Loucy (cell line): ENCODE measurements around the gene TTC21A.

Experiments used
- H2AFZ ChIP-seq: fragments of 200-600 bp; sonication (generic); 2 replicates; pipeline ENCODE4 v1.6.0; 2016; ENCODE audit warnings: antibody characterized with exemption, mild to moderate bottlenecking, low read length, moderate library complexity
- H3F3A ChIP-seq: fragments of 200-600 bp; 2 replicates; pipeline ENCODE4 v1.6.0; 2016; ENCODE audit warnings: antibody characterized with exemption, low read depth, mild to moderate bottlenecking
- H3K27me3 ChIP-seq: fragments of 200-600 bp; sonication (generic); 2 replicates; pipeline ENCODE4 v1.6.1; 2014; ENCODE audit warnings: low read length, mild to moderate bottlenecking; ENCODE audit not compliant: insufficient read depth, poor library complexity, severe bottlenecking
- H3K36me3 ChIP-seq: fragments of 200-600 bp; sonication (generic); 2 replicates; pipeline ENCODE4 v1.6.1; 2016; ENCODE audit warnings: low read length; ENCODE audit not compliant: insufficient read depth
- H3K4me1 ChIP-seq: fragments of 200-600 bp; sonication (generic); 2 replicates; pipeline ENCODE4 v1.5.1; 2014; ENCODE audit warnings: low read length, mild to moderate bottlenecking; ENCODE audit not compliant: insufficient read depth, poor library complexity, severe bottlenecking
- H3K4me2 ChIP-seq: fragments of 200-600 bp; sonication (generic); 2 replicates; pipeline ENCODE4 v1.6.0; 2014; ENCODE audit warnings: antibody characterized with exemption, low read length, low read depth, mild to moderate bottlenecking; ENCODE audit not compliant: poor library complexity, severe bottlenecking
- H3K4me3 ChIP-seq: fragments of 200-600 bp; sonication (generic); 2 replicates; pipeline ENCODE4 v1.5.1; 2014; ENCODE audit warnings: low read length, mild to moderate bottlenecking, mixed read lengths; ENCODE audit not compliant: poor library complexity, severe bottlenecking
- H3K79me2 ChIP-seq: fragments of 200-600 bp; sonication (generic); 2 replicates; pipeline ENCODE4 v1.6.1; 2014; ENCODE audit warnings: low read length; ENCODE audit not compliant: insufficient read depth
- H3K9ac ChIP-seq: fragments of 200-600 bp; sonication (generic); 2 replicates; pipeline ENCODE4 v1.6.0; 2014; ENCODE audit warnings: mild to moderate bottlenecking, low read depth, low read length, moderate library complexity; ENCODE audit not compliant: poor library complexity, severe bottlenecking
- H3K9me2 ChIP-seq: fragments of 200-600 bp; sonication (generic); replicated peaks from 2 replicates; pipeline ENCODE4 v1.6.1; 2016; ENCODE audit warnings: low read depth, low read length, mixed read lengths
- H3K9me3 ChIP-seq: fragments of 200-600 bp; sonication (generic); 2 replicates; pipeline ENCODE4 v1.6.1; 2014; ENCODE audit warnings: mild to moderate bottlenecking, antibody characterized with exemption, low read length, low read depth; ENCODE audit not compliant: insufficient read depth
- H4K20me1 ChIP-seq: fragments of 200-600 bp; sonication (generic); 2 replicates; pipeline ENCODE4 v1.6.0; 2014; ENCODE audit warnings: antibody characterized with exemption, low read length, mild to moderate bottlenecking; ENCODE audit not compliant: insufficient read depth, poor library complexity, severe bottlenecking
- CTCF ChIP-seq: fragments of 200-600 bp; sonication (generic); conservative IDR thresholded peaks from 2 replicates; pipeline ENCODE4 v1.5.1; 2014; ENCODE audit warnings: mild to moderate bottlenecking, antibody characterized with exemption, low read length
- EZH2phosphoT487 ChIP-seq: fragments of 200-600 bp; IDR thresholded peaks from 2 replicates; pipeline ENCODE4 v1.6.1; 2018; ENCODE audit warnings: antibody characterized with exemption, mild to moderate bottlenecking, moderate library complexity, borderline replicate concordance

The TTC21A gene

GRCh38 chr3:39180183-39180545, 72.7 kb downstream of the TTC21A start:
- Histone ChIP-seq H3K36me3 (no peaks in the 10 kb centered on the region), H3K9me3 (no peaks in the 10 kb centered on the region), H3K79me2 (no peaks in the 10 kb centered on the region), H3K9me2 (no peaks in the 10 kb centered on the region), H3K4me2 (peak overlapping the region; percentile 88), H3K4me1 (peaks cover 14% of the 10 kb centered on the region), H3K4me3 (peak overlapping the region; percentile 73), H4K20me1 (no peaks in the 10 kb centered on the region), H2AFZ (peak overlapping the region; percentile 22; the same call in 1 of the 2 replicates), H3K9ac (peak overlapping the region; percentile 5), H3K27me3 (no peaks in the 10 kb centered on the region), H3F3A (0 out of 2 replicates have a peak, but pooled peaks cover 4% of the 10 kb centered on the region)
- TF ChIP-seq EZH2phosphoT487 (no peak), CTCF (no peak)

GRCh38 chr3:39180546-39181346, 73.3 kb downstream of the TTC21A start:
- Histone ChIP-seq H3K36me3 (no peaks in the 10 kb centered on the region), H3K9ac (peak overlapping the region; percentile 5), H3K9me2 (no peaks in the 10 kb centered on the region), H3K79me2 (no peaks in the 10 kb centered on the region), H3K4me3 (peak overlapping the region; percentile 73), H3F3A (0 out of 2 replicates have a peak, but pooled peaks cover 4% of the 10 kb centered on the region), H3K4me1 (peaks cover 14% of the 10 kb centered on the region), H4K20me1 (no peaks in the 10 kb centered on the region), H3K9me3 (no peaks in the 10 kb centered on the region), H3K4me2 (peak overlapping the region; percentile 88), H3K27me3 (no peaks in the 10 kb centered on the region), H2AFZ (peak overlapping the region; percentile 22)
- TF ChIP-seq EZH2phosphoT487 (no peak), CTCF (no peak)

GRCh38 chr3:39181408-39182335, 74.2 kb downstream of the TTC21A start:
- Histone ChIP-seq H3K4me2 (peak overlapping the region; percentile 88), H4K20me1 (no peaks in the 10 kb centered on the region), H3K4me3 (peak overlapping the region; percentile 73), H3K79me2 (no peaks in the 10 kb centered on the region), H3K27me3 (no peaks in the 10 kb centered on the region), H3K9ac (no peak overlapping the region), H3K36me3 (no peaks in the 10 kb centered on the region), H3K9me2 (no peaks in the 10 kb centered on the region), H3F3A (0 out of 2 replicates have a peak, but pooled peaks cover 4% of the 10 kb centered on the region), H2AFZ (0 out of 2 replicates have a peak overlapping the region, but pooled peaks have one; percentile 22), H3K9me3 (no peaks in the 10 kb centered on the region), H3K4me1 (peaks cover 14% of the 10 kb centered on the region)
- TF ChIP-seq EZH2phosphoT487, result no peak
- TF ChIP-seq CTCF, result peak; percentile 30
